Measurements from ENCODE around the gene TAF4. TPM values are rescaled to one million over a fixed set of nuclear protein-coding genes. Genes with fewer than 3 reads are reported as not detected.

Gene TAF4
- total and polyA plus RNA-seq, 2 donors (not counting 3 experiments of a cell fraction or from before 2014, with no cell fraction given): 6.1 to 19.5 TPM

DNA sequence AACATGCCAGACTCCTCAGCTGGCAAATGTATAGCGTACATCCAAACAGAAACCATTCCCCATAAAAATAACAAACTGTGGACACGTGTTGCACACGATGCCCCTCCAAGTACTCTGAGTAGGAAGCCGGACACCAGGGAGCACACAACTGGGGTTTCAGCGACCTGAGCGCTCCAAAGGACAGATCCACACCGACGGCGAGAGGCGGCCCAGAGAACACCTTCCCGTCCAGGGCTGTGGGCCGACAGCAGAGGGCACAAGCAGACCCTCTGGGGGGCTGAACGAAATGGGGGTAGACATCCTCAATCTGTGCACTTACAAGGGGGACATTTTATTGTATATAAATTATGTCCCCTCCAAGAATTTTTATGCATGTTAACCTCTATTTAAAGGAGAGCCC lies 24.7 kb downstream of the TAF4 start:
- H2AFZ ChIP-seq (ENCODE audit: low read depth, low read length): no peak overlapping the region
- H3K9me3 ChIP-seq (replicated peaks; ENCODE audit: control insufficient read depth, insufficient read depth, low read length): no peaks in the 10 kb centered on the region
- TF ChIP-seq, protein P1, sequence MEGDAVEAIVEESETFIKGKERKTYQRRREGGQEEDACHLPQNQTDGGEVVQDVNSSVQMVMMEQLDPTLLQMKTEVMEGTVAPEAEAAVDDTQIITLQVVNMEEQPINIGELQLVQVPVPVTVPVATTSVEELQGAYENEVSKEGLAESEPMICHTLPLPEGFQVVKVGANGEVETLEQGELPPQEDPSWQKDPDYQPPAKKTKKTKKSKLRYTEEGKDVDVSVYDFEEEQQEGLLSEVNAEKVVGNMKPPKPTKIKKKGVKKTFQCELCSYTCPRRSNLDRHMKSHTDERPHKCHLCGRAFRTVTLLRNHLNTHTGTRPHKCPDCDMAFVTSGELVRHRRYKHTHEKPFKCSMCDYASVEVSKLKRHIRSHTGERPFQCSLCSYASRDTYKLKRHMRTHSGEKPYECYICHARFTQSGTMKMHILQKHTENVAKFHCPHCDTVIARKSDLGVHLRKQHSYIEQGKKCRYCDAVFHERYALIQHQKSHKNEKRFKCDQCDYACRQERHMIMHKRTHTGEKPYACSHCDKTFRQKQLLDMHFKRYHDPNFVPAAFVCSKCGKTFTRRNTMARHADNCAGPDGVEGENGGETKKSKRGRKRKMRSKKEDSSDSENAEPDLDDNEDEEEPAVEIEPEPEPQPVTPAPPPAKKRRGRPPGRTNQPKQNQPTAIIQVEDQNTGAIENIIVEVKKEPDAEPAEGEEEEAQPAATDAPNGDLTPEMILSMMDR (IDR thresholded peaks at IDR 0.05; ENCODE audit: extremely low read depth in 1 of 2, insufficient read depth in 1 of 2, low read depth in 1 of 2, low read length in 2 of 2): no peak
- TF ChIP-seq POLR2AphosphoS5 (IDR thresholded peaks at IDR 0.05; ENCODE audit: insufficient read depth, low read depth, low read length) (no peak), JUN (IDR thresholded peaks at IDR 0.05; ENCODE audit: borderline replicate concordance, insufficient read depth, insufficient read length, low read depth) (no peak), POLR2A (IDR thresholded peaks at IDR 0.05; ENCODE audit: low read depth, low read length) (no peak), MYC (IDR thresholded peaks at IDR 0.05; ENCODE audit: low read depth, low read length) (no peak), FOS (IDR thresholded peaks at IDR 0.05; ENCODE audit: borderline replicate concordance, insufficient read depth, low read length) (no peak), GATA2 (IDR thresholded peaks at IDR 0.05; ENCODE audit: insufficient read depth, insufficient read length, low read depth, low read length) (no peak), EZH2 (IDR thresholded peaks at IDR 0.05; ENCODE audit: borderline replicate concordance, low read depth, low read length, severe bottlenecking) (no peak)
- TF ChIP-seq, protein P2, sequence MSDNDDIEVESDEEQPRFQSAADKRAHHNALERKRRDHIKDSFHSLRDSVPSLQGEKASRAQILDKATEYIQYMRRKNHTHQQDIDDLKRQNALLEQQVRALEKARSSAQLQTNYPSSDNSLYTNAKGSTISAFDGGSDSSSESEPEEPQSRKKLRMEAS (IDR thresholded peaks at IDR 0.05; ENCODE audit: insufficient read depth, insufficient read length): no peak
- no peak for DNase-seq (ENCODE audit: low read depth, low spot score)
- POLR2A ChIA-PET: no interaction called here
- H3K4me3 ChIP-seq (replicated peaks in 1 of 3; ENCODE audit: insufficient read depth in 1 of 3, low read depth in 1 of 3, low read length in 3 of 3): no peak overlapping the region
- H3K9me1 ChIP-seq (replicated peaks; ENCODE audit: control insufficient read depth, extremely low read depth, insufficient read depth, low read length): no peaks in the 10 kb centered on the region
- no peaks in the 10 kb centered on the region for H3K36me3 ChIP-seq (ENCODE audit: control insufficient read depth in 2 of 2, extremely low read depth in 1 of 2, insufficient read depth in 2 of 2, low read length in 2 of 2)
- no peak overlapping the region for H3K9ac ChIP-seq (replicated peaks; ENCODE audit: extremely low read depth, insufficient read depth, low read length)
- dilution Hi-C loops (cut with MboI; ENCODE audit: extremely low pct_ligation_motif_present, low sequenced_read_pairs) (no loop called here), intact Hi-C loops (cut with micrococcal nuclease) (no loop called here)
- no peak overlapping the region for H3K4me2 ChIP-seq (ENCODE audit: insufficient read depth, low read length)
- no peak for FAIRE-seq
- H3K27ac ChIP-seq (ENCODE audit: insufficient read depth, low read depth, low read length): no peak overlapping the region
- no peaks in the 10 kb centered on the region for H3K27me3 ChIP-seq (ENCODE audit: control insufficient read depth in 2 of 2, insufficient read depth in 2 of 2, low read length in 2 of 2)
- CTCF ChIA-PET: no interaction called here
- H3K4me1 ChIP-seq (ENCODE audit: control insufficient read depth, extremely low read depth, insufficient read depth, low read length): no peaks in the 10 kb centered on the region
- peaks cover 62% of the 10 kb centered on the region for H3K79me2 ChIP-seq (ENCODE audit: control insufficient read depth, insufficient read depth, low read length)
- no TSS peak for BruUV-seq (replicated peaks)
- no peaks in the 10 kb centered on the region for H4K20me1 ChIP-seq (replicated peaks; ENCODE audit: control insufficient read depth, extremely low read depth, insufficient read depth, low read length)

Measured in endothelial cell of umbilical vein (primary cell).